GM23338 (cell line): ENCODE measurements around the gene BCAS3. TPM values are rescaled to one million over a fixed set of nuclear protein-coding genes. Genes with fewer than 3 reads are reported as not detected.

Experiments used
- ATAC-seq: fragments of 200-7000 bp; cut with Tn5 transposase; 3 replicates; pipeline ENCODE4 v1.9.1; 2020
- DNase-seq: peaks from one replicate; pipeline ENCODE4 v3.0.0-alpha.2; 2015; ENCODE audit warnings: low spot score
- H2AFZ ChIP-seq: fragments of 200-600 bp; sonication (generic); 2 replicates; pipeline ENCODE4 v1.8.0; 2016; ENCODE audit warnings: antibody characterized with exemption, mild to moderate bottlenecking, moderate library complexity
- H3F3A ChIP-seq: fragments of 200-600 bp; sonication (generic); replicated peaks from 2 replicates; pipeline ENCODE4 v1.8.0; 2017; ENCODE audit warnings: antibody characterized with exemption, mixed run types, low read depth
- H3K27ac ChIP-seq: fragments of 200-600 bp; sonication (generic); 2 replicates; pipeline ENCODE4 v1.6.1; 2016; ENCODE audit warnings: low read depth
- H3K27me3 ChIP-seq: fragments of 200-600 bp; sonication (generic); 2 replicates; pipeline ENCODE4 v1.8.0; 2016; ENCODE audit warnings: mild to moderate bottlenecking, mixed run types, moderate library complexity; ENCODE audit not compliant: insufficient read depth
- H3K36me3 ChIP-seq: fragments of 200-600 bp; sonication (generic); 2 replicates; pipeline ENCODE4 v1.8.0; 2016; ENCODE audit warnings: mild to moderate bottlenecking; ENCODE audit not compliant: insufficient read depth
- H3K4me1 ChIP-seq: fragments of 200-600 bp; sonication (generic); 2 replicates; pipeline ENCODE4 v1.8.0; 2016; ENCODE audit warnings: mild to moderate bottlenecking, moderate library complexity; ENCODE audit not compliant: insufficient read depth
- H3K4me2 ChIP-seq: fragments of 200-600 bp; sonication (generic); 2 replicates; pipeline ENCODE4 v1.7.1; 2017; ENCODE audit warnings: mixed run types
- H3K4me3 ChIP-seq: fragments of 200-600 bp; sonication (generic); 2 replicates; pipeline ENCODE4 v1.6.1; 2016; ENCODE audit warnings: mixed run types
- H3K79me2 ChIP-seq: fragments of 200-600 bp; sonication (generic); replicated peaks from 2 replicates; pipeline ENCODE4 v1.8.0; 2017; ENCODE audit warnings: mild to moderate bottlenecking; ENCODE audit not compliant: insufficient read depth
- H3K9me2 ChIP-seq: fragments of 200-600 bp; sonication (generic); 2 replicates; pipeline ENCODE4 v1.8.0; 2017; ENCODE audit not compliant: insufficient read depth
- H4K20me1 ChIP-seq: fragments of 200-600 bp; sonication (generic); replicated peaks from 2 replicates; pipeline ENCODE4 v1.8.0; 2017; ENCODE audit warnings: mild to moderate bottlenecking; ENCODE audit not compliant: insufficient read depth
- H3K27ac Mint-ChIP-seq: 2 replicates; pipeline ENCODE4 v1.8.0; 2020; ENCODE audit warnings: inconsistent platforms, mild to moderate bottlenecking, moderate library complexity, mixed read lengths
- H3K27me3 Mint-ChIP-seq: 3 replicates; pipeline ENCODE4 v1.8.0; 2022; ENCODE audit warnings: low read depth, mild to moderate bottlenecking, moderate library complexity, mixed read lengths, inconsistent platforms; ENCODE audit not compliant: insufficient read depth, poor library complexity
- H3K36me3 Mint-ChIP-seq: 3 replicates; pipeline ENCODE4 v1.8.0; 2021; ENCODE audit warnings: low read depth, mild to moderate bottlenecking, inconsistent platforms, moderate library complexity, mixed read lengths
- H3K4me1 Mint-ChIP-seq: 3 replicates; pipeline ENCODE4 v1.8.0; 2020; ENCODE audit warnings: mild to moderate bottlenecking, inconsistent platforms, mixed read lengths
- H3K4me3 Mint-ChIP-seq: 3 replicates; pipeline ENCODE4 v1.8.0; 2021; ENCODE audit warnings: moderate library complexity, mild to moderate bottlenecking, inconsistent platforms, mixed read lengths
- H3K9me3 Mint-ChIP-seq: 3 replicates; pipeline ENCODE4 v1.8.0; 2020; ENCODE audit warnings: moderate library complexity, mild to moderate bottlenecking, inconsistent platforms, mixed read lengths
- CREB1 ChIP-seq: fragments of 250-450 bp; sonication (Bioruptor Pico); IDR thresholded peaks from 2 replicates; pipeline ENCODE4 v1.5.0; 2020; ENCODE audit warnings: low read depth, mild to moderate bottlenecking, moderate library complexity
- CTCF ChIP-seq, 2 experiments: fragments of 200-600 bp in 1 of 2; sonication (generic) in 1 of 2; conservative IDR thresholded peaks; 2 replicates each; pipeline versions ENCODE4 v1.5.1 to v1.6.1; 2016 to 2017; ENCODE audit warnings: antibody characterized with exemption in 2 of 2, low read depth in 2 of 2, mild to moderate bottlenecking in 2 of 2, moderate library complexity in 1 of 2
- EZH2 ChIP-seq: fragments of 200-600 bp; sonication (generic); IDR thresholded peaks from one replicate; pipeline ENCODE4 v1.8.0; 2017; ENCODE audit warnings: antibody characterized with exemption, mild to moderate bottlenecking, low read depth; ENCODE audit not compliant: unreplicated experiment
- EZH2phosphoT487 ChIP-seq: fragments of 200-600 bp; sonication (generic); IDR thresholded peaks from one replicate; pipeline ENCODE4 v1.8.1; 2018; ENCODE audit warnings: antibody characterized with exemption; ENCODE audit not compliant: unreplicated experiment
- JUNB ChIP-seq: IDR thresholded peaks from one replicate; pipeline ENCODE4 v1.6.1; 2016; ENCODE audit warnings: antibody characterized with exemption; ENCODE audit not compliant: unreplicated experiment
- NANOG ChIP-seq: IDR thresholded peaks from 2 replicates; pipeline ENCODE4 v1.6.1; 2016; ENCODE audit warnings: antibody characterized with exemption, borderline replicate concordance
- REST ChIP-seq: IDR thresholded peaks from one replicate; pipeline ENCODE4 v1.6.1; 2018; ENCODE audit warnings: antibody characterized with exemption; ENCODE audit not compliant: unreplicated experiment
- ZNF331 ChIP-seq: fragments of 250-450 bp; sonication (Bioruptor Pico); IDR thresholded peaks from 2 replicates; pipeline ENCODE4 v1.5.0; 2020; ENCODE audit warnings: low read depth, mild to moderate bottlenecking, moderate library complexity
- ZNF462 ChIP-seq: fragments of 250-450 bp; sonication (Bioruptor Pico); IDR thresholded peaks from 2 replicates; pipeline ENCODE4 v1.5.0; 2020; ENCODE audit warnings: mild to moderate bottlenecking, moderate library complexity
- polyA plus RNA-seq: library from polyadenylated mRNA; unstranded; fragments of >200 nt; fragmentation: Nextera tagmentation; extraction: Ambion mirVana; gene quantifications from 2 replicates; pipeline ENCODE4 v1.2.1, GENCODE V29; 2016
- total RNA-seq: library from RNA; depleted of rRNA; stranded (reverse); fragments of >200 nt; shearing (Covaris generic); gene quantifications from 2 replicates; pipeline ENCODE4 v1.2.3, GENCODE V29; 2014

BCAS3 gene
- total and polyA plus RNA-seq, 2 experiments from 2014 or later: 8.2 to 28.0 TPM

GRCh38 chr17:61410141-61411010 lies 732.7 kb downstream of the BCAS3 start:
- Histone ChIP-seq H4K20me1 (peaks cover 15% of the 10 kb centered on the region; the same call in 1 of the 2 replicates), H3K4me1 (peaks cover 14% of the 10 kb centered on the region; the same call in 1 of the 2 replicates), H2AFZ (no peak overlapping the region), H3F3A (0 out of 2 replicates have a peak, but pooled peaks cover 2% of the 10 kb centered on the region), H3K27me3 (peaks cover 97% of the 10 kb centered on the region), H3K4me3 (peak overlapping the region; percentile 77), H3K9me2 (no peaks in the 10 kb centered on the region), H3K79me2 (no peaks in the 10 kb centered on the region), H3K4me2 (peak overlapping the region; percentile 93), H3K36me3 (no peaks in the 10 kb centered on the region), H3K27ac (no peak overlapping the region)
- Mint-ChIP-seq H3K27ac (no peak overlapping the region), H3K4me3 (peak overlapping the region; percentile 62), H3K36me3 (no peaks in the 10 kb centered on the region), H3K4me1 (peaks cover 22% of the 10 kb centered on the region), H3K27me3 (peaks cover 90% of the 10 kb centered on the region), H3K9me3 (no peaks in the 10 kb centered on the region)
- DNase-seq (peak; percentile 91), ATAC-seq (peak; percentile 43)
- peak; percentile 53 to 76 for TF ChIP-seq CTCF (conservative IDR thresholded peaks at IDR 0.05; ENCODE audit: low read depth in 2 of 2)
- TF ChIP-seq EZH2: peak; percentile 91
- no peak for TF ChIP-seq CREB1 (CRISPR knock-in tag)

- peak overlapping the region; percentile 96; the same call in 1 of the 2 replicates for H2AFZ ChIP-seq
- no peak for DNase-seq
- peak overlapping the region; percentile 77 for H3K4me3 ChIP-seq
- peak overlapping the region; percentile 93 for H3K4me2 ChIP-seq
- Mint-ChIP-seq H3K4me3 (peak overlapping the region; percentile 72; the same call in 2 of the 3 replicates), H3K9me3 (no peaks in the 10 kb centered on the region), H3K36me3 (no peaks in the 10 kb centered on the region), H3K27ac (no peak overlapping the region), H3K4me1 (peaks cover 23% of the 10 kb centered on the region), H3K27me3 (peaks cover 90% of the 10 kb centered on the region)
- H3K9me2 ChIP-seq: no peaks in the 10 kb centered on the region
- peaks cover 97% of the 10 kb centered on the region for H3K27me3 ChIP-seq
- H3K27ac ChIP-seq: no peak overlapping the region
- no peak for ATAC-seq
- peaks cover 14% of the 10 kb centered on the region; the same call in 1 of the 2 replicates for H3K4me1 ChIP-seq
- 0 out of 2 replicates have a peak, but pooled peaks cover 2% of the 10 kb centered on the region for H3F3A ChIP-seq
- no peaks in the 10 kb centered on the region for H3K36me3 ChIP-seq
- peaks cover 15% of the 10 kb centered on the region; the same call in 1 of the 2 replicates for H4K20me1 ChIP-seq
- no peaks in the 10 kb centered on the region for H3K79me2 ChIP-seq
- TF ChIP-seq JUNB (no peak), NANOG (no peak), ZNF462 (no peak), REST (no peak), ZNF331 (no peak), EZH2phosphoT487 (no peak)
Measured at GRCh38 chr17:61411011-61411260, 733.3 kb downstream of the BCAS3 start.
